Nephron progenitor cell (in vitro differentiated cells): Measurements from ENCODE around the gene PYM1.
A peak's percentile ranks its signal among the peaks of the same experiment; 100 is the strongest.

Source experiments
- DNase-seq: peaks from one replicate; pipeline ENCODE4 v3.0.0; 2021
- H3K27ac Mint-ChIP-seq: 2 replicates; pipeline ENCODE4 v1.8.0; 2021; ENCODE audit warnings: mild to moderate bottlenecking, moderate library complexity, mixed read lengths
- H3K27me3 Mint-ChIP-seq: 2 replicates; pipeline ENCODE4 v1.8.0; 2021; ENCODE audit warnings: mild to moderate bottlenecking, low read depth, mixed read lengths; ENCODE audit not compliant: poor library complexity
- H3K36me3 Mint-ChIP-seq: 2 replicates; pipeline ENCODE4 v1.8.0; 2021; ENCODE audit warnings: low read depth, mixed read lengths
- H3K4me1 Mint-ChIP-seq: 2 replicates; pipeline ENCODE4 v1.8.0; 2021; ENCODE audit warnings: mixed read lengths
- H3K4me3 Mint-ChIP-seq: 2 replicates; pipeline ENCODE4 v1.8.0; 2021; ENCODE audit warnings: mild to moderate bottlenecking, moderate library complexity, mixed read lengths
- H3K9me3 Mint-ChIP-seq: 2 replicates; pipeline ENCODE4 v1.8.0; 2021; ENCODE audit warnings: mild to moderate bottlenecking, moderate library complexity, mixed read lengths
- CTCF ChIP-seq: fragments of 200-600 bp; sonication (generic); IDR thresholded peaks from 2 replicates; pipeline ENCODE4 v1.5.0; 2021; ENCODE audit warnings: antibody characterized with exemption

PYM1 gene

GRCh38 chr12:55915482-55915859 is 12.2 kb downstream of the PYM1 start:
- DNase-seq: no peak
- peaks cover 55% of the 10 kb centered on the region for H3K36me3 Mint-ChIP-seq
- TF ChIP-seq CTCF: no peak
- H3K27me3 Mint-ChIP-seq: no peaks in the 10 kb centered on the region
- no peak overlapping the region for H3K27ac Mint-ChIP-seq
- no peaks in the 10 kb centered on the region for H3K4me1 Mint-ChIP-seq
- H3K4me3 Mint-ChIP-seq: no peak overlapping the region
- no peaks in the 10 kb centered on the region for H3K9me3 Mint-ChIP-seq

- DNase-seq: no peak
- no peaks in the 10 kb centered on the region for H3K27me3 Mint-ChIP-seq
- TF ChIP-seq CTCF: no peak
- no peaks in the 10 kb centered on the region for H3K9me3 Mint-ChIP-seq
- H3K4me3 Mint-ChIP-seq: no peak overlapping the region
- H3K36me3 Mint-ChIP-seq: peaks cover 55% of the 10 kb centered on the region
- H3K27ac Mint-ChIP-seq: no peak overlapping the region
- H3K4me1 Mint-ChIP-seq: no peaks in the 10 kb centered on the region
Measured at GRCh38 chr12:55912908-55913307, 14.8 kb downstream of the PYM1 start.

GRCh38 chr12:55909513-55909884 is 18.2 kb downstream of the PYM1 start:
- Mint-ChIP-seq H3K27ac (no peak overlapping the region), H3K36me3 (peaks cover 29% of the 10 kb centered on the region), H3K4me1 (no peaks in the 10 kb centered on the region), H3K27me3 (no peaks in the 10 kb centered on the region), H3K4me3 (no peak overlapping the region), H3K9me3 (no peaks in the 10 kb centered on the region)
- DNase-seq: no peak
- TF ChIP-seq CTCF: no peak

- Mint-ChIP-seq H3K27me3 (no peaks in the 10 kb centered on the region), H3K36me3 (peaks cover 23% of the 10 kb centered on the region), H3K27ac (peak overlapping the region; percentile 93), H3K4me3 (no peak overlapping the region), H3K4me1 (no peaks in the 10 kb centered on the region), H3K9me3 (no peaks in the 10 kb centered on the region)
- no peak for TF ChIP-seq CTCF
- DNase-seq: no peak
Measured at GRCh38 chr12:55908726-55909512, 18.8 kb downstream of the PYM1 start.

GRCh38 chr12:55906056-55906455 is 21.6 kb downstream of the PYM1 start:
- DNase-seq: no peak
- H3K27ac Mint-ChIP-seq: no peak overlapping the region

More at GRCh38 chr12:55906056-55906455, 21.6 kb downstream of the PYM1 start:
- Mint-ChIP-seq H3K27me3 (no peaks in the 10 kb centered on the region), H3K4me3 (no peak overlapping the region), H3K9me3 (no peaks in the 10 kb centered on the region), H3K36me3 (peaks cover 38% of the 10 kb centered on the region), H3K4me1 (peaks cover 5% of the 10 kb centered on the region)
- no peak for TF ChIP-seq CTCF
